HG02610 (cell line): ENCODE data around the gene MRPS14.
"Not testable (repeated sequence)": the region's sequence is repeated elsewhere in the genome, so short reads cannot be mapped to it uniquely, and the experiment has no call there.

ENCODE experiments used
- ATAC-seq: cut with Tn5 transposase; IDR thresholded peaks from one replicate; pipeline ENCODE4 v1.9.1; 2021; ENCODE audit warnings: mild to moderate bottlenecking, moderate library complexity; ENCODE audit not compliant: unreplicated experiment

Gene MRPS14

DNA sequence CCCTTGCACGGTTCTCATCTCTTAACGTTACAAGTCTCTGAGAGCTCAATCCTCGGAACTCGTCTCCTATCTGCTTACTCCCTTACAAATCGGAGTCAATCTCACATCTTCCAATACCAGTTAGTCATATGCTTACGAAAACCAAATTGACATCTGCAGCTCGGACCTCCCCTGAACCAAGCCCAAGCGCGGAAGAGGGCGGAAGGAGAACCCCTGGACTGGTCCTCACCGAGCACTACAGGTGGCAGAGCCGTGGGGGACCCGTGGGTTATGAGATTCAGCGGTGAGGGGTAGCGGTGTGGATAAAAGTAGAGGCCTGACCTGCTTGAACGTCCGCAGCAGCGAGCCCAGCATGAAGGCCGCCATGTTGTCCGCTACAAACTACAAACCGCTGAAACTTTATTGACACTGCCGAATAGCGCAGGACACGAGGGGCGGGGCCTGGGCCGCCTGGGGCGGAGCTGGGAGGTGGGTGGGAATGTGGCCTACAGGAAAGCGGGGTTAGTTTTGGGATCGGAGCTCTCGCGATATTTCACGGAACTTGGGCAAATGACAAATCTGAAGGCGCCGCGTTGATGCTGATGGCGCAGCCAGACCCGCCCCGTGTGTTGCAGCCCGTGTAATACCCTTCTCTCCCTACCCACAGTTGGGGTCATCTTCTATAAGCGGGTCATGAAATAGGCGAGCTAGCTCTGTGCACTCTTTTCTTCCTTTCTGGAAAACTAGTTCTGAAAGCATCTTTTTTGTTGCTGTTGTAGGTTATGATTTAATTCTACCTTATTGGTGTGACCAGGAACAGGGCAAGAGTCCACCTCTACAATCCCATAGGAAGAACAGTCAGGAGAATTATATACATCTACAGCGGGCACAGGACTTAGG, at the start of gene MRPS14:
TSS of gene MRPS14 (minus strand) at position 383 of the 879 bp plus-strand sequence. CDS start at position 366, 17 bp downstream.
- ATAC-seq, result peak; percentile 94

DNA sequence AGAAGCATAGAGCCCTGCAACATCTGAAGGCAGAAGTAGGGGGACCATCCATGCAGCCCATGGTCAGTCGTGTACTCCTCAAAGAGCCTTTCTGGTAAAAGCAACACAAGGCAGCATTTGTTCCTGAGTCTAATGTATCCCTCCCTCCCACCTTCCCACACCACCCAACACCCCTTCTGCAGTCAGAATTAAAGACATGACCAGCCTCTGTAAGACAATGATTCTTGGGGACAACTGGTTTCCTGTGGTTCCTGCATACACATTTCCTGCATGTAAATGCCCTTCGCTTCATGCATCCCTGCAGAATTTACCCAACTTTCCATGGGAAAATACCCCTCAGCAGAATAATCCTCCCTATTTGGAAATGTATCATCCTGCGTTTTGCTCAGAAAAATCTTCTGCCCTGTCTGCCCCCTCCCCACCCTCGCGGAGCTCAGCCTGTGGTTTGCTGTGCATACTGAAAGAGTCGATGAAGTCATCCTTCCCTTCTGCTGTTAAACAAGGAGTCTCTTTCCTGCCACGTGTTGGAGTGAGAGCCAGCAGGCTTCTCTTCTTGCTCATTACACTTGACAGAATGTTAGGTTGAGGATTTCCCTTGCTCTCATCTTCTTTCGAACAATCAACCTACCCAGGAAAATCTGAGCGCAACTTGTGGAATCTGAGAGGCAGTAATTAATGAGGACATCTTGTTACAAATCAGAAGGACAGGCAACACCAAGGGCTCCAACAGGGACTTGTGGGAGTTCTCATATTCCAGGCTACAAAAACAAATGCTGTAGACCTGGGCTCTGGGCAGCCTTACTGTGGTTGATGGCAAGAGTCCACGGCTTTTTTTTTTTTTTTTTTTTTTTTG, 49.1 kb upstream of the MRPS14 start:
- ATAC-seq, result peak; percentile 80

DNA sequence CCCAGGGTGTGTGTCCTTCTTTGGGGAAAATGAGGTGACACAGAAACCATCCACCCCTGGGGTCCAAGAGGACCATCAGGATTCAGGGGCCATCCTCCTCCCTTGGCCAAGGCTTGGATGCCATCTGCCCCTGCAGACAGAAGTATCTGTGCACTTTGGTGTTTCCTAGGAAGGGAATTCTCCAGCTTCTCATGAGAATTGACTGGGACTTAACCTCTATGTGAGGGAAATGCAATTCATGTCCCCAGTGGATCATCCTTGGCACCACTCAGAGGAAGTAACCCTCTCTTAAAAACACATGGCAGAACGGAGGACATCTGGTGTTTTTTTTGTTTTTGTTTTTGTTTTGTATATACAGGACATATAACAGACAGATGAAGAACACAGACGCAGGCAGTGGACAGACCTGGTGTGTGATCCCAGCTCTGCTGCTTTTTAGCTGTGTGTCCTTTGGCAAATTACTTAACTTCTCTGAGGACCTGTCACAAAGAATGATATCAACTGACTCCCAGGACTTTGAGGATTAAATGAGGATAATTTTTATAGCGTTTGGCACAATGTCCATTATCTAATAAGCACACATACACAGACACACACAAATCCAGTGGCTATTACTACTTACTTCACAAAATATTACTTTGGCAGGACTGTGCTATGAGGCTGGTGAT, 48.2 kb upstream of the MRPS14 start:
- no peak for ATAC-seq

DNA sequence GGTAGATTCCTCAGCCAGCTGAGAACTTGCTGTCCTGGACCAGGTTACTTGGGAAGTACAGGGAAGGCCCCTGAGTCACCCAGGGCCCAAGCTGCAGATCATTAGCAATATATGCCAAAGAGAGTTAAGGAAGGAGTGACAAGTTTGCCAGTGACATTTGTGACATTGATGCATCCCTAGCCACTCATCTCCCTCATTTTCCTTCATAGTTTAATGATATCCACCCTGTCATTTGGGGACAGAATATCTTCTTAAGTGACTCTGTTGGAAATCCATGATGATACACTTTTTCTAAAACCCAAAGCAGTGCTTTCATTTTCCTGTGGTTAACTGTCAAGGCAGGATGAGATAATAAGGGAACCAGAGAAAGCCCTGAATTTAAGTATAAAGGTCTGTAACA, 47.6 kb upstream of the MRPS14 start:
- ATAC-seq, result no peak

DNA sequence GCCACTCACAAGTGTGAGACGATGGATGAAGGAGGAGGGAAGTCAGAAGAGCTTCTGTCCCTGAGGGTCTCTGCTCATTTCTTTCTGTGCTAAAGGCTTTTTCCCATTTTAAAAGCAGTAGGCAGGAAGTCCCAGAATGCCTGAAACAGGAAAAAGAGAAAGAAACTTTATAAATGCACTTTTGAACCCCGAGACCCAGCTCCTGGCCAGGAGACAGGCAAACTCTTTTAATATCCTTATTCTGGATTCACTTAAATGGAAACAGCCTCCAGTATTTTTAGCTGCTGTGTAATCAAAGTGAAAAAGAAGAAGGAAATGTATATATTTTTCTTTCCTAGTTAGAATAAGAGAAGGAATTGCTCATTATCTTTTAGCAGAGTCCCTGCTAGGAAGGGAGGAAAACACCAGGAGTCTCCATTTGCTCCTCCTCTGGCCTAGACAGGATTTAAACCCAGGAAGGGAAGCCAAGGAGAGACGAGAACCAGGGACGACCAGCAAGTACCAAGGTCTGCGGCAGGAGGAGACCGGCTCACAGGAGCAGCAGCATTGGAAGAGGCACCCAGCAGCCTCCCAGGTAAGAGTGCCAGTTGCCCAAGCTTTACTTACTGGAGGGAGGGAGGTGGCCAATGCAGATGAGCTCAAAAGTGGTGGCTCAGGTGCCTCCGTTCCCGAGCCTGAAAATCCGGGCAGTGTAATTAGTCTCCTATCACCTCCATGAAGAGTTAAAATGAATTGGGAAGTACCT, 44.3 kb upstream of the MRPS14 start, which contains the start of gene TNN:
TSS of gene TNN (plus strand) at position 472 of the 745 bp plus-strand sequence. CDS start 9,586 bp downstream, outside the sequence.
- ATAC-seq, result no peak

DNA sequence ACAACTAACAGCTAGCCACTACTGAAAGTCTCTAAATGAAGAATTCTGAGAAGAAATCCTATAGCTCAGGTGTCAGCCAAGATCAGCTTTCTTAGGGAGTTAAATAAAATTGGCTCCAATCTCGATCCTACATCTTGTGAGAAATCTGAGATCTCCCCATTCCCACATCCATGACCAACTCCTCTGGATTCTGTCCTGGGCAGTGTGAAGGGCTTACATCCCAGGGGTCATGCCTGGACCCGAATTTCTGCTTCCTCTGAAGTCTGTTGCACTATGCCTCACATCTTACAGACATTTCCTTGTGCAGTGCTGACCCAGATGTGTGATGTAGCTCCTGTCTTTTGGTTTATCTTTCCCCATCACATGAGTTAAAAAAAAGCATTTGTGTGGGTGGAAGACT, 39.6 kb upstream of the MRPS14 start:
- ATAC-seq, result no peak

DNA sequence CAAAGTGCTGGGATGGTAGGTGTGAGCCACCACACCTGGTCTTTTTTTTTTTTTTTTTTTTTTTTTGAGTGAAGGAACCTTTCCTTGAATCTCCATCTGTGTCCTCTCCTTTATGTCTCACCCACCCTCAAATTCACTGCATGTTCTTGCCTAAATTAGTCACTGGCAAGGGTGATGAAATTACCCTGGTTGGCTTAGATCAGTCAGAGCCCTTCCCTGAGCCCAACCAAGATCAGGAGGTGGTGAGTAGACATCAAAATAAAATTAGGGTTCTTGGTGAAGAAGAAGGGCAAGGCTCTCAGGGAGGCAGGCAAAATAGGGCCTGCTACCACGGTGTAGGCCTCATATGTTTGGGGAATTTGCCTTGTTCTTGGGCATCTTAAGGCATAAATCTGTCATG, 39.1 kb upstream of the MRPS14 start:
- no peak for ATAC-seq

DNA sequence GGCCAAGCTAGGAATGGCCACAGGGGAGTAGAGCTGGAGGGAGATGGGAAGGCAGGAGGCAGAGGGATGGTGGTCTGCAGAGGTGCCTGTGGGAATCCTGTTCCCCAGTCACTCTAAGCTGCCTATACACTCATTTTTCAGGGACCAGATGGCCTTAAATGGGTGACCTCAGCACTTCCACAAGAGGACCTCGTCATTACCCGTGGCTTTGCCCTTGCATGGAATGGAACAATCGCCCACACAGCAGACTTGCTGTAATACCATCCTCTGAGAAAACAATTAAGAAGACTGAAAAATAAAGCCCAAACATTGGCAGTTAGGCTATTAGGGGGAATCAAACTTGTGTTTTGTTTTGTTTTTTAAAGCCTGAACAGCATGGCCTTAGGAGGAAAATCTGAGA, 31.5 kb upstream of the MRPS14 start:
- ATAC-seq, result no peak

DNA sequence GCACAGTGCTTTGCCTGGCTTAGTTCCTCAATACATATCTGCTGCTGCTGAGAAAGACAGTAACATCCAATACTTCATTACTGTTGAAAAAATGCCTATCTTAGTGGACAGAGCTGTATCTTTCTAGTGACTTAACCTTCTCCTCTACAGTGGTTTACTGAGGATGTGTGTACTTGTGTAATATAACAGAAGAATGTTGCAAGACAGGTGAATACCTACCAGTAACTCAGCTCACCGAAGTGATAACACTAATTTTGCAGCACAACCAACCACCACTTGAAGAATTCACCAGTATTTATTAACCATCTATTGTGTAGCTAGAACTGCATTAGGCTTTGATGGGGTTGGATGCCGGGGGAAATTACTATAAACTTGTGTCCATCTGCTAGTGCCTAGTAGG, 27.8 kb upstream of the MRPS14 start:
- no peak for ATAC-seq

DNA sequence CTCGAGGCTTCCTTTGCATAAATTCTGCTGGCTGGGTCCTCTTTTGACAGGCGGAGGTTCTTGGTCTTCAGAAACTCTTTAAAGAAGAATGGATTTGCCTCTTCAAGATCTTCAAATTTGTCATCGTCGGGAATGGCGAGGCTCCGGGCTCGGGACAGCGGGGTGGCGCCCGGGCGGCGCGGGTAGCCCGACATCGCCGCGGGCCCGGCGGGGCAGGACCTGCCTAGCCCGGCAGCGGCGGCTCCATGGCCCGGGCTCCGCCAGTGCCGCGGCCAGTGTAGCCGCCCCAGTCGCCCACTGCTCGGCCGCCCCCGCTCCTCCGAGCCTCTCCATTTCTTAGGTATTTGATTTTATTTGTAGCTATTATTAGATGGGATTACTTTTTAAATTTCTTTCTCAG, 22.3 kb upstream of the MRPS14 start:
- ATAC-seq, result no peak

DNA sequence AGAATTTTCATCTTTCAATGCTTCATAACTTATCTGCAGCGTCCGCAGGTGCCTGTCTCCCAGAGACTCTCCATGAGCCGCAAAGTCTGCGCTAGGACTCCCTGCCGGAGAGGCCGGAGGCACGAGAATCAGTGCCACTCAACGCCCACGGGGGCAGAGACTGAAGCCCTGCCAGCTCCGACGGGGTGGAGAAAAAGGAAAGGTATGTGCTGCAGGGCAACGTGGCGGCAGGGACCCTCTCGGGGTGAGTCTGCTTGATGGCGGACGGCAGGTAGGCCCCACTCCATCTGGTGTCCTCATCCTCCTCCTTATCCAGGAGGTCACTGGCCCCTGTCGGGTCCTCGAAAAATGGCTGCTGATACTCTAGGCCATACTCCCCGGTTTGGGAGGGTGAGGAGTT, 21.9 kb upstream of the MRPS14 start:
- no peak for ATAC-seq

DNA sequence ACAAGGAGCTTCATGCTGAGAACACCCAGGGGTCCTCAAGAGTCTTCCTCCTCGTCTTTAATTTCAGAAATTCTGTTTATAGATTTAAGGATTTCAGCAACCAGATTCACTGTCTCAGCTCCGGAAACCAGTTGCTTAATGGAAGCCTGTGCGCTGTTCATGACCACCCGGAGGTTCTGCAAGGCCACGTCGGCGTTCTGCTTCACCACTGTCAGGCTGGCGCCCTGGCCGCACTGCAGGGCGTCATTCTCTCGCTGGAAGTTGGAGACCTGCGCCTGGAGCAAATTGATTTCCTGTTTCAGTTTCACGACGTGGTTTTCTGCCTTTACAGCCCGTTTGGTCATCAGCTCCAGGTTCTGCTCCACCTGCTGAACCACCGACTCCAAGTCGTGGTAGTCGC, 21.4 kb upstream of the MRPS14 start:
- ATAC-seq, result not testable (repeated sequence)

DNA sequence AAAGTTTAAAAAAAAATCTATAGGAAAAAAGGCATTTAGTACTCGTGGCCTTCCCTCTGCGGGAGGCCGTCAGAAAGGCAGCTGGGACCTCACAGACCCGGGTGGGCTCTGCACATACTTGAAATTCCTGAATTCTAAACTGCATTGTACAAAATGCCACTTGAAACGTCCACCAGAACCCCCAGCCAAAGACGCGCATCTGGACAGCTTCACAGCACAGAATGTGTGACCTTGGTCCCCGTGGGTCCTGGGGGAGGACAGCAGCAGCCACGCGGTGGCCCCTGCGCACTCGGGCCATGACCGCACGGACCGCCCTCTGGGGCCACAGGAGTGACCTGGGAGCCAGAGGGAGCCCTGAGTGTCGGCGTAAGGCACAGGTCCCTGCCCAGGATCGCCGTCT, 20.6 kb upstream of the MRPS14 start:
- no peak for ATAC-seq

DNA sequence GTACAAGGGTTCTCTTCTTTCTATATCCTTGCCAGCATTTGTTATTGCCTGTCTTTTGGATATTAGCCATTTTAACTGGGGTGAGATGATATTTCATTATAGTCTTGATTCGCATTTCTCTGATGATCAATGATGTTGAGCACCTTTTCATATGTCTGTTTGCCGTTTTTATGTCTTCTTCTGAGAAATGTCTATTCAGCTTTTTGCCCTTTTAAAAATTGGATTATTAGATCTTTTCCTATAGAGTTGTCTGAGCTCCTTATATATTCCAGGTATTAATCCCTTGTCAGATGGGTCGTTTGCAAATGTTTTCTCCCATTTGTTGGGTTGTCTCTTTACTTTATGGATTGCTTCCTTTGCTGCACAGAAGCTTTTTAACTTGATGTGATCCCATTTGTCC, 19.4 kb upstream of the MRPS14 start:
- ATAC-seq, result no peak

DNA sequence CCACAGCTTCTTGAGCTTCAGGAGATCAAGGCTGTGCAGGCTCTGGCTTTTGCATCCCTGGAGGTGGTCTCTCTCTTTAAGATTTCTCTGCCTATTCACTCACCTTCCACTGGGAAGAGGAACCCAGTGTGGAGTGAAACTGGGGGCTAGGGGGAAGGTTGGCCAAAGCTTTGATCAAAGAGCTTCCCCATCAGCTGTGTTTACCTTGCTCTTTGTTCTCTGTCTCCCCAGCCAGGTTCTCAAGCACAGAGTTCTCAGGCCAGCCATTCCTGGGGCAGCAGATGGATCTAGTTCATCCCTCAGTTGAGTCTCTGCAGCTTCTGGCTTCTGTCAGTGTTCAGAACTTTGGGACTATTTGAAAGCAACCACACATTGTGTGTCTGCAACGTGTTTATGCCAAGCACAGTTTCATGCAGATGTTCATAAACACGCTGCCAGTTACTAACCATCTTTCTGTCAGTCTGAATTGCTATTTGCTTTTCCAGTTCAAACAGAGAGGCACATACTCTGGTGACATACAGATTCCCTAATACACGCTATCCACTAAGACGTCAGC, 17.2 kb upstream of the MRPS14 start:
- no peak for ATAC-seq

DNA sequence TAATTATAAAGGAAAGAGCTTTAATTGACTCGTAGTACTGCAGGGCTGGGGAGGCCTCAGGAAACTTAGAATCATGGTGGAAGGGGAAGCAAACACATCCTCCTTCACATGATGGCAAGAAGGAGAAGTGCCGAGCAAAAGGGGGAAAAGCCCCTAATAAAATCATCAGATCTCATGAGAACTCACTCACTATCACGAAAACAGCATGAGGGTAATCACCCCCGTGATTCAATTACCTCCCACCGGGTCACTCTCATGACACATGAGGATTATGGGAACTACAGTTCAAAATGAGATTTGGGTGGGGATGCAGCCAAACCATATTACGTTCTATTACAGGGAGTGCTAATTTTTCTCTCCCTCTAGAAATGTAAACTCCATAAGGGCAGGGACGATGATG, 14.2 kb upstream of the MRPS14 start:
- no peak for ATAC-seq

DNA sequence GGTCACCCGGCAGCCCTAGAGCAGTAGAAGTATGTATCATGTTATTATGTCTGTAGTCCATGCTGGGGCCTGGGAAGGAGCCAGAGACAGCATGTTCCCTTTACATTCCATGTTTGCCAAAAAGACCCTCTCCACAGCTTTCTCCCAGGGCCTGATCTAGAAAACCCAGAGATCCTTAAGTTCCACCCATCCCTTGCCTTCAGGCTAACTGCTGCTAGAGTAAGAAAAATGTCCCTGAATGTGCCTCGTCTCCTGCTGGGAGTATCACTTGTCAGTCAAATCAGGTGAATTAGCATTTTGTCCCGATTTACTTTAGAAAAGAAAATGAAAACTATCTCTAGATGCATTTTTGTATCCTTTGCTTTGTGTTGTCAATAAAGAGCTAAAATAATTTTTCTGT, 13.3 kb upstream of the MRPS14 start:
- ATAC-seq, result no peak

DNA sequence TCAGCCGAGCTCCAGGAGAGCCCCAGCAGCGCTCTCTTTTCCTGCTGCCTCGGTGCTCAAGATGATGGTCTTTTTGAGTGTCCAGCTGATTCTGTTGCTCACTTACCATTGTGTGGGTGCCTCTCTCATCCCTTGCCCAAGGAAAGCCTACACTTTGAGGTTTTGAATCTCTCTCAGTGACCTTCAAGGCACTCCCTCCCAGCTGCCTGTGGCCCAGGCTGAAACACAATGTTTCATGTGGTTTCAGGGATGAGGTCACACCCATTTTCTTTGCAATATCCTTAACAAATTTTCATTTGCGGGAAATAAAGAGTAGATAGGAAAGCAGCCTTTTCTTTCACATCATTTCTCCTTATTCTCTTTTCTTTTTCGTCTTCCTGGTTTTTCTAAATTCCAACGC, 12.6 kb upstream of the MRPS14 start:
- no peak for ATAC-seq

DNA sequence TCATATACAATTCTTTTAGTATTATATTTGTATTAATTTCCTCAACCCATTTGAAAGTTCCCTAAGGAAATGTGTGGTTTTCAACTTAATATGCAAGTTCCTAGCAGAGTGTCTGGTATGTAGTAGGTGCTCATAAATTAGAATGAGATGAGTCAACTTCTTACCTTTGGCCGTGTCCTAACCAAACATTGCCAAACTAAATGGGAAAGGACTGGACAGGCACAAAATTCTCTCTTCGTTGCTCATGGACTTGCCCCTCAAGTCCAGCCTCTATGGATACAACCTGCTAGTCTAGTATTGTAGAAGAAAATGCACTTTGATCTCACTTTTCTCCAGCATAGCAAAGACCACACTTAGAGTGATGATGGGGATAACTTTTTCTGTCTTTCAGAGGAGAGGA, 11.6 kb upstream of the MRPS14 start:
- no peak for ATAC-seq

DNA sequence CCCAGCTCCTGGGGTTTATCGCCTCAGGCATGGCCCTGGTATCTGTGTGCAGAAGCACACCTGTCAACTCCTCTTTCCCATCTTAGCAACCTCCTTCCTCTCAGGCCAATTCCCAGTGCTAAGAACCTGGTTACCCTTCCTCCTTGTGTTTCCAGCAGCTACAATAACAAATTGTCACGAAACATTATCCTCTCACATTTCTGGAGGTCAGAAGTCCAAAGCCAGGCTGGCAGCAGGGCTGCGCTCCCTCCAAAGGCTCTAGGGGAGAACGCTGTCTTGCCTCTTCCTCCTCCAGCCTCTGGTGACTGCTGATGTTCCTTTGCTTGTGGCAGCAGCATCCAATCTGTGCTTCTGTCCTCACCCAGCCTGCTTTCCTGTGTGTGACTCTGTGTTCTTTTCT, 10.7 kb upstream of the MRPS14 start:
- ATAC-seq, result no peak
